Stimulated activated CD4-positive, alpha-beta T cell treated with anti-CD3 and anti-CD28 coated beads, Interleukin-4, amount 100 ng/mL, for 48 hours (primary cell): ENCODE data around the gene NOTCH3.

Experiments used
- DNase-seq, 2 donors: peaks; one replicate each; pipeline ENCODE4 v3.0.0-alpha.2; 2020; ENCODE audit warnings: low read depth in 2 of 2

NOTCH3 gene

GRCh38 chr19:15161028-15161984, 39.5 kb downstream of the NOTCH3 start:
- DNase-seq, result no peak

DNA sequence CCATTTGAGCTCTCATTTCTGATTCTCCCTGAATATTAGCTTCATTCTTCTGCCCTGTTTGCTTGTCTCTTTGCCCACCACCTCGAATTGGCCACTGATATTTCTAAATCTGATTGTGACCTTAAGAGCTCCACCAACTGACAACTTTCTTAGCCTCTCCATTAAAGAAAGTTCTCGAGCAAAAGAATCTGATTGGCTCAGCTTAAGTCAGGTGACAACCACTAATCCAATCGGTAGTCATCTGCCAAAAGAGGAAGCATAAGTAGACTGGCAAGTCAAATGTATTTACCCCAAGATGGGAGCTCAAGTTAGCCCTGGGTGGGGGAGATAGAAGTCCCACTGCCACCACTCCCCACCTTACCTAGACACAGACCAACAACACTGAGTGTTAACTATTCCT, 41.5 kb downstream of the NOTCH3 start:
- no peak for DNase-seq

- no peak for DNase-seq
These were observed 44.4 kb downstream of the NOTCH3 start for GRCh38 chr19:15156391-15156790.

GRCh38 chr19:15155296-15155695, 45.5 kb downstream of the NOTCH3 start:
- no peak for DNase-seq

GRCh38 chr19:15154002-15154612, 46.7 kb downstream of the NOTCH3 start:
- peak; percentile 28 to 29 for DNase-seq

DNA sequence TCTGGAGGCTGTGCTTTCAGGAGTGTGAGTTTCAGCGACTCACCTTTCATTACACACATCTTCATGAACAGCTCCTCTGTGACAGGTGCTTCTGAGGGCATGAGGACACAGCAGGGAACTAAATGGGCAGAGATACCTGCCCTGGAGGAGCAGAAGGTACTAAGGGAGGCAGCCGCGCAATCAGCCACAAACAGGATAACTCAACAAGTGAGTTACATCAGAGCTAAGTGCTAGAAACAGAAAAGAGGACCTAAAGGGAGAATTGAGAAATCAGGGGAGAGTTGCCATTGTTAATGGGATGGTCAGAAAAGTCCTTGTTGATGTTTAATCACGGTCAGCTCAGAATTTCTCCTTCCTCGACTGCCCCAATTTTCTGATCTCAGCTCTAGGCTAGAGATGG, 51.1 kb downstream of the NOTCH3 start:
- no peak for DNase-seq

- no peak for DNase-seq
These were observed 53.7 kb downstream of the NOTCH3 start for GRCh38 chr19:15147090-15147489.

- no peak for DNase-seq
These were observed 56.6 kb downstream of the NOTCH3 start for GRCh38 chr19:15144046-15144646.

DNA sequence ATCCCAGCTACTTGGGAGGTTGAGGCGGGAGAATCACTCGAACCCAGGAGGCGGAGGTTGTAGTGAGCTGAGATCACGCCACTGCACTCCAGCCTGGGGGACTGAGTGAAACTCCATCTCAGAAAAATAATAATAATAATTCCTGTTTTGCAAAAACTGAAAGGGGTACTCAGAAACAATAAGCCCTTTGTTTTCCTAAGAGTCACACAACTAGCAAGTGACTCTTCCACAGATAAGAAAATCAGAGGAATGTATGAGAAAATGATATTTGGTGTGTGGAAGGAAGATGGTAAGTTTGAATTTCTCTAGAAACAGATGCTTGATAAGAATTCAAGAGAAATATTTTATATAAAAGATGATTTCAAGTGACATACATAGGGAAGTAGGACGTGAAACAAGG, 58.5 kb downstream of the NOTCH3 start:
- no peak for DNase-seq

GRCh38 chr19:15141143-15141542, 59.7 kb downstream of the NOTCH3 start:
- DNase-seq, result no peak

DNA sequence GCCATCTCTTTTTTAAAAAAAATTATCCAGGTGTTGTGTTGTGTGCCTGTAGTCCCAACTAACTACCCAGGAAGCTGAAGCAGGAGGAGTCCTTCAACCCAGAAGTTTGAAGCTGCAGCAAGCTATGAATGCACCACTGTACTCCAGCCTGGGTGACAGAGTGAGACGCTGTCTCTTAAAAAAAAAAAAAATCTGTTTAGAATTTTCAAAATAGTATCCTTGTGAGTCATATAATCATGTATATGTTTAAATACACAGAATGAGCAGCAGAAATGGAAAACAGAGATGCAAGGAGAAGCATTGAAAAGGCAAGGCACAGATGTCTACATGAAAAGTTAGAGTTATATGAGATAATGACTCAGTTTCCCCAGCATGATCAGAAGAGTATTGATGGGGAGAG, 62.4 kb downstream of the NOTCH3 start:
- no peak for DNase-seq

GRCh38 chr19:15137777-15138176, 63.0 kb downstream of the NOTCH3 start:
- DNase-seq, result no peak

- no peak for DNase-seq
These were observed 64.4 kb downstream of the NOTCH3 start for GRCh38 chr19:15136234-15136954.

DNA sequence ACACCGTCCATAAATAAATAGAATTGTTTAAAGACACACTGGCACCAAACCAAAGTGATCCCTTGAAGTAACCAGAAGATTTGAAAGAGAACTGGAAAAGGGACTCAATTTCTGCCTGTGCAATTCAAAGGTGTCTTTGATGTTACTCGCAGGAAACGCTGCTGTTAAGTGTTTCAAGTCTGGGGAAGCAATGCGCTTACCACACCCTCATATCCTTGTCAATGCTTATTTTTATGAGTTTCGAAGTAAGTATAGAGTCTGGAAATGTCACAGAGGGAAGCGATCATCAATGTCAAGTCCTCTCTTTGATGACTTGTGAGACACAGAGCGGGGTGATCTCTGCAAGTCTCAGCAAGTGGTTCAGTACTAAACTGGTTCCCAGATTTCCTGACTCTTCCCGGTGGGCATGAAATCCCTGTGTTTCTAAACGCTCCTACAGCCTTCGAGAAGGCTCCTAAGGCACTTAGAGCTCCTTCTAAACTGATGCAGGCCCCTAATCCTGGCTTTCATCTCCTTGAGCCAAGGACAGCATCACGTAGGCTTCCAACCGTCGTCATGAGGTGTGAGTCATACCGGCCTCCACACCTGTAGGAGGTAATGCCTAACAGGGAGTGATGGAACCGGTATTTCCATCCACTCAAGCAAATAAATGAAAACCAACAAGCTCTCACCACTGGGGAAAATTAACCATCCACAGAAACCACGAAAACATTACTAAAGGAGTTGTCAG, 70.8 kb downstream of the NOTCH3 start:
- DNase-seq, result peak in 1 of 2 donors; percentile 16

DNA sequence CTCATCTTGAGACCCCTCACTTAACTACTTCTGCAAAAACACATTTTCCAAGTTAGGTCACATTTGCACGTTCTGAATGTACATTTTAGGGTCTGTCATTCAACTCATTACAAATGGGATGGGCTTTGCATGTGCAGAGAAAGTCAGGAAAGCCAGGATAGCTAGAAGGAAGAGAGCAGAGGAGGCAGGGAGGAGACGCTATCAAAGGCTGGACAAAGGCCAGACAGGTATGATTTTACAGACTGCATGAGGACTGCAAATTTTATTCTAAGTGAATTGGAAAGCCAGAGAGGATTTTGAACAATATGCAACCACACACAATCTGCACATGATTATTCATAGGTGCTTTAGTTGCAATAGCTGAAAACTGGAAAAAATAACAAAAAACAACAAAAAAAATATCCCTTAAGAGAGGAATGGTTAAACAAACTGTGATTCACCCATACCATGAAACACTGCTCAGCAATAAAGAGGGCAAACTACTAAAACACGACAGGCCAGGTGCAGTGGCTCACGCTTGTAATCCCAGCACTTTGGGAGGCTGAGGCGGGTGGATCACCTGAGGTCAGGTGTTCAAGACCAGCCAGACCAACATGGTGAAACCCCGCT, 72.5 kb downstream of the NOTCH3 start:
- no peak for DNase-seq

DNA sequence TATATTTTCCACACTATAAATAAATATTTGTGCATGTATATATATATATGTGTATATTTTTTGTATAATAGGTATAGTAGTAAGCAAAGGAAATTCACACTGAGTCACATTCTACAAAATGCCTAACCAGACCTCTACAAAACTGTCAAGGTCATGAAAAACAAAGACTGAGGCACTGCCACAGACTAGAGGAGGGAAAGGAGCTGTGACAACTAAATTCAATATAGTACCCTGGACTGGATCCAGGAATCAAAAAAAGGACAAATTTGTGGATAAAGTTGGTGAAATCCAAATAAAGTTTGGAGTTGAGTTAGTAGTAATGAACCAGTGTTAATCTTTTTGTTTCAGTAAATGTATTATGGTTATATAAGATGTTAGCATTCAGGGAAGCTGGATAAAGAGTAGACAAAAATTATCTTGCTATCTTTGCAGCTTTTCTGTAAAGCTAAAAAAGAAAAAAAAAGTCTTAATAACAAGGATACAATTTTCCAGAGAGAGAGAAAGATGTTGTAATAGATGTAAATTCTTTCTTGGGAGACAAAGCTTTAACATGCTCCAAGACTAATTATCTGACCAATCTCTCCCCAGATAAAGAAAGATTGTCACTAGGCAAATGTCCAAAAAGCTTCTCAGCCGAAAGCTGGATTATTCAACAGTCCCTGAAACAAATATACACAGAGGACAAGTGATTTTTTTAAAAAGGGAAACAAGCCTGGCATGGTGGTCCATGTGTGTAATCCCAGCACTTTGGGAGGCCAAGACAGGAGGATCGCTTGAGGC, 74.5 kb downstream of the NOTCH3 start:
- no peak for DNase-seq

DNA sequence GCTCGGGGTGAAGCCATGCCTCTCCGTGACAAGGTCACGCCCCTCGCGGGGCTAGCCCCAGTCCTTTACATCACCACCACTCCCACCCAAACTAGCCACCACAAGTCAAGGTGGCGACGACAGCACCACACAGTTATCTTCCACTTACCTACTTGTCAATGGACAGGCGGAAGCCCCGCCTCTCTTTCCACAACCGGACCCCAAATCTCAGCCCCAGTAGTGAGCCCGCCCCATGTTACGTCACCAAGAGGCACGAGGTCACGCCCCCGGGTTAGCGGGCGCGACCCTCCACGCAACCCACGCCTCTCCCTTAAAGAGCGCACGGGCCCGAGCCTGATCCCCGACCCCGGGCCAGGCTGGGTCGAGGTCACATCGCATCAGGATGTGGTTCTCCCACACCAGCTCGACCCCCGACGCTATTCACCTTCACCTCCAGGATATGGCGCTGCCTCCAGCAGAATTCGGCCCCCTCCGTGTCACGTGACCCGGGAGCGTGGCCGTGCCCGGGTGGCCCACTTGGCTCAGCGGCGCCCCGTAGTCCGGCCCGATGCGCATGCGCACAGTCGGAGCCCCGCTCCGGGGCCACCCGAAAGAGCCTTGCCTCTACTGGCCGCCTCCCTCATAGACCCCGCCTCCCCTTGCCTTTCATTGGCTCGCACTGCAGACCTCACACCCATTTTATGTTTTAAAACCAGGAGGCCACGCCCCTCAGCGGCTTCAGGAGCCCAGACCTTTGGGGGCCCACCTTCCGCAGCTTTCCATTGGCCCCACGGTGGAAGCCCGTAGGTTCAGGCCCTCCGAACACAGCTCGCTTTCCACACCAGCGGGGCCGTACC, 75.3 kb downstream of the NOTCH3 start:
- peak; percentile 96 to 98 for DNase-seq

- no peak for DNase-seq
These were observed 76.1 kb downstream of the NOTCH3 start for GRCh38 chr19:15124572-15125231.

- no peak for DNase-seq
These were observed 76.9 kb downstream of the NOTCH3 start for GRCh38 chr19:15123900-15124299.
